BLaER1 treated with 17β-estradiol and CSF1 and Interleukin-3, amounts not matched to agents 10 nM and 100 nM (cell line): ENCODE results near the gene CGB2.
"Not testable (repeated sequence)": the region's sequence is repeated elsewhere in the genome, so short reads cannot be mapped to it uniquely, and the experiment has no call there.

Experiments used
- H3K27ac ChIP-seq, 11 experiments: shearing (Covaris generic); formaldehyde crosslinking; 2 replicates each; pipeline ENCODE4 v1.8.1; 2022
- H3K27me3 ChIP-seq, 11 experiments: shearing (Covaris generic); formaldehyde crosslinking; 2 replicates each; pipeline ENCODE4 v1.8.1; 2022
- H3K36me3 ChIP-seq, 11 experiments: shearing (Covaris generic); formaldehyde crosslinking; 2 replicates each; pipeline ENCODE4 v1.8.1; 2022
- H3K4me1 ChIP-seq, 10 experiments: shearing (Covaris generic); formaldehyde crosslinking; 2 replicates each; pipeline ENCODE4 v1.8.1; 2022
- H3K4me2 ChIP-seq, 11 experiments: shearing (Covaris generic); formaldehyde crosslinking; 2 replicates each; pipeline ENCODE4 v1.8.1; 2022
- H3K4me3 ChIP-seq, 10 experiments: shearing (Covaris generic); formaldehyde crosslinking; 2 replicates each; pipeline ENCODE4 v1.8.1; 2022
- H3K9ac ChIP-seq, 11 experiments: shearing (Covaris generic); formaldehyde crosslinking; 2 replicates each; pipeline ENCODE4 v1.8.1; 2022
- H3K9me3 ChIP-seq, 11 experiments: shearing (Covaris generic); formaldehyde crosslinking; replicated peaks in 1 of 11; 2 replicates each; pipeline ENCODE4 v1.8.1; 2022
- H4K20me1 ChIP-seq, 11 experiments: shearing (Covaris generic); formaldehyde crosslinking; 2 replicates each; pipeline ENCODE4 v1.8.1; 2022
- Cebpa-rat ChIP-seq, 11 experiments: shearing (Covaris generic); IDR thresholded peaks; 2 replicates each; pipeline ENCODE4 v1.8.1; 2022

The CGB2 gene

GRCh38 chr19:49031642-49032301 lies at the start of gene CGB2:
CGB2 (plus strand) TSS chr19:49031890; CDS start chr19:49032096, 206 bp downstream.
- not testable (repeated sequence) for H3K4me3 ChIP-seq, H4K20me1 ChIP-seq, H3K36me3 ChIP-seq, H3K4me2 ChIP-seq, H3K4me1 ChIP-seq, H3K9me3 ChIP-seq, H3K27ac ChIP-seq, H3K27me3 ChIP-seq, H3K9ac ChIP-seq

GRCh38 chr19:48982280-48982679 lies 49.4 kb upstream of the CGB2 start:
- Histone ChIP-seq H3K36me3 (peaks cover 75 to 99% (median 90%) of the 10 kb centered on the region in 11 experiments), H3K4me1 (peaks cover 30 to 43% (median 34%) of the 10 kb centered on the region in 10 experiments), H4K20me1 (peaks cover 0 to 55% (median 14%) of the 10 kb centered on the region in 11 experiments; a peak in 11 of 22 replicates), H3K9me3 (no peaks in the 10 kb centered on the region), H3K4me3 (no peak overlapping the region), H3K27ac (peak overlapping the region in 1 of 11 experiments; percentile 7; a peak in 1 of 22 replicates), H3K9ac (no peak overlapping the region), H3K27me3 (no peaks in the 10 kb centered on the region), H3K4me2 (no peak overlapping the region)
- TF ChIP-seq Cebpa-rat (IDR thresholded peaks at IDR 0.05), result no peak

- Histone ChIP-seq H3K27me3 (no peaks in the 10 kb centered on the region), H3K9me3 (no peaks in the 10 kb centered on the region), H3K9ac (no peak overlapping the region), H3K36me3 (peaks cover 79 to 100% (median 95%) of the 10 kb centered on the region in 11 experiments), H3K4me2 (no peak overlapping the region), H4K20me1 (peaks cover 0 to 78% (median 36%) of the 10 kb centered on the region in 11 experiments; a peak in 15 of 22 replicates), H3K4me1 (peaks cover 18 to 35% (median 27%) of the 10 kb centered on the region in 10 experiments), H3K4me3 (no peak overlapping the region), H3K27ac (peak overlapping the region in 1 of 11 experiments; percentile 20; a peak in 1 of 22 replicates)
- TF ChIP-seq Cebpa-rat (IDR thresholded peaks at IDR 0.05), result no peak
Observed at GRCh38 chr19:48985711-48986110, 46.0 kb upstream of the CGB2 start.

DNA sequence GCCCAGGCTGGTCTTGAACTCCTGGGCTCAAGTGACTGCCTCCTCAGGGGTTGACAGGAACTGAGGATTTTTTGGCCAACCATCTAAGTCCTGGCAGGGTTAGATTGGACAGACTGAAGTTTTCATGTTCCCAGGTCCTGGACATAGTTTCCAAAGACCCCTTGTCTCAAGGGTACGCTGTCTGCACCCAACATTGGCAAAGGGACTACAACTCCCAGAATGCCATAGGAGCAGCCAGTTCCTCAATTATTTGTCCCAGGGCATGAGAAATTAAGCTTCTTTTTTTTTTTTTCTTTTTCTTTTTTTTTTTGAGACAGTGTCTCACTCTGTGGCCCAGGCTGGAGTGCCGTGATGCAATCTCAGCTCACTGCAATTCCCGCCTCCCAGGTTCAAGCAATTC lies 45.5 kb upstream of the CGB2 start:
- Histone ChIP-seq H3K36me3 (peaks cover 74 to 100% (median 90%) of the 10 kb centered on the region in 11 experiments), H4K20me1 (peaks cover 0 to 81% (median 41%) of the 10 kb centered on the region in 11 experiments; a peak in 16 of 22 replicates), H3K27me3 (no peaks in the 10 kb centered on the region), H3K4me1 (peaks cover 23 to 35% (median 30%) of the 10 kb centered on the region in 10 experiments), H3K27ac (peak overlapping the region in 1 of 11 experiments; percentile 20; a peak in 1 of 22 replicates), H3K9ac (no peak overlapping the region), H3K4me3 (no peak overlapping the region), H3K9me3 (no peaks in the 10 kb centered on the region), H3K4me2 (no peak overlapping the region)
- no peak for TF ChIP-seq Cebpa-rat (IDR thresholded peaks at IDR 0.05)

- no peak overlapping the region for H3K4me2 ChIP-seq
Observed at GRCh38 chr19:48987323-48987722, 44.4 kb upstream of the CGB2 start.

DNA sequence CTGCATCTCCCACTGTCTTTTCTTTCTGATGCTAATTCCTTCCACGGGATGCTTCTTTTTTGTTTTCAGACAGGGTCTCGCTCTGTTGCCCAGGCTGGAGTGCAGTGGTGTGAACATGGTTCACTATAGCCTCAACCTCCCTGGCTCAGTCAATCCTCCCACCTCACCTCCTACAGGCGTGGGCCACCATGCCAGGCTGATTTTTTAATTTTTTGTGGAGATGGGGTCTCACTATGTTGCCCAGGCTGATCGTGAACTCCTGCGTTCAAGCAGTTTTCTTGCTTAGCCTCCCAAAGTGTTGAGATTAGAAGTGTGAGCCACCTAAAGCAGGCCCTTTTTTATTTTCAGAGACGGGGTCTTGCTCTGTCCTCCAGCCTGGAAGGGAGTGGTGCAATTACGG lies 43.4 kb upstream of the CGB2 start:
- Histone ChIP-seq H3K27ac (peak overlapping the region in 3 of 11 experiments; percentile 9 to 93 (median 89); a peak in 2 of 22 replicates), H4K20me1 (peaks cover 7 to 82% (median 51%) of the 10 kb centered on the region in 11 experiments; a peak in 18 of 22 replicates), H3K4me1 (peaks cover 31 to 43% (median 39%) of the 10 kb centered on the region in 10 experiments), H3K9me3 (no peaks in the 10 kb centered on the region), H3K4me2 (peak overlapping the region in 5 of 11 experiments; percentile 95 to 100 (median 99); a peak in 9 of 22 replicates), H3K27me3 (no peaks in the 10 kb centered on the region), H3K4me3 (no peak overlapping the region), H3K9ac (peak overlapping the region in 7 of 11 experiments; percentile 4 to 95 (median 21); a peak in 6 of 22 replicates), H3K36me3 (peaks cover 54 to 80% (median 69%) of the 10 kb centered on the region in 11 experiments)
- TF ChIP-seq Cebpa-rat (IDR thresholded peaks at IDR 0.05), result no peak

More at GRCh38 chr19:48987323-48987722, 44.4 kb upstream of the CGB2 start:
- peaks cover 7 to 87% (median 51%) of the 10 kb centered on the region in 11 experiments; a peak in 18 of 22 replicates for H4K20me1 ChIP-seq
- no peaks in the 10 kb centered on the region for H3K9me3 ChIP-seq
- TF ChIP-seq Cebpa-rat (IDR thresholded peaks at IDR 0.05), result no peak
- 0 out of 22 replicates have a peak overlapping the region, but pooled peaks of 1 of the 11 experiments have one; percentile 11 for H3K9ac ChIP-seq
- peaks cover 31 to 43% (median 39%) of the 10 kb centered on the region in 10 experiments for H3K4me1 ChIP-seq
- H3K27me3 ChIP-seq, result no peaks in the 10 kb centered on the region
- no peak overlapping the region for H3K27ac ChIP-seq
- peaks cover 63 to 90% (median 79%) of the 10 kb centered on the region in 11 experiments for H3K36me3 ChIP-seq
- H3K4me3 ChIP-seq, result no peak overlapping the region

- H3K4me2 ChIP-seq, result peak overlapping the region in 8 of 11 experiments; percentile 95 to 100 (median 98); a peak in 17 of 22 replicates
- peaks cover 7 to 77% (median 51%) of the 10 kb centered on the region in 11 experiments; a peak in 18 of 22 replicates for H4K20me1 ChIP-seq
- H3K36me3 ChIP-seq, result peaks cover 48 to 74% (median 65%) of the 10 kb centered on the region in 11 experiments
- peak overlapping the region in 8 of 11 experiments; percentile 18 to 95 (median 92); a peak in 10 of 22 replicates for H3K9ac ChIP-seq
- peaks cover 31 to 43% (median 39%) of the 10 kb centered on the region in 10 experiments for H3K4me1 ChIP-seq
- H3K27ac ChIP-seq, result peak overlapping the region in 5 of 11 experiments; percentile 64 to 95 (median 91); a peak in 8 of 22 replicates
- no peaks in the 10 kb centered on the region for H3K9me3 ChIP-seq
- no peak for TF ChIP-seq Cebpa-rat (IDR thresholded peaks at IDR 0.05)
- H3K27me3 ChIP-seq, result no peaks in the 10 kb centered on the region
- H3K4me3 ChIP-seq, result no peak overlapping the region; a peak in 1 of 20 replicates
Observed at GRCh38 chr19:48988860-48989259, 42.8 kb upstream of the CGB2 start.

- Histone ChIP-seq H3K27ac (peak overlapping the region in 10 of 11 experiments; percentile 22 to 95 (median 76); a peak in 17 of 22 replicates), H3K36me3 (peaks cover 39 to 65% (median 56%) of the 10 kb centered on the region in 11 experiments), H3K9me3 (no peaks in the 10 kb centered on the region), H3K4me2 (peak overlapping the region; percentile 95 to 100 (median 99)), H3K27me3 (no peaks in the 10 kb centered on the region), H3K4me1 (peaks cover 39 to 51% (median 45%) of the 10 kb centered on the region in 10 experiments), H3K4me3 (peak overlapping the region; percentile 5 to 91 (median 64); a peak in 11 of 20 replicates), H4K20me1 (peaks cover 7 to 80% (median 54%) of the 10 kb centered on the region in 11 experiments; a peak in 18 of 22 replicates), H3K9ac (peak overlapping the region; percentile 33 to 98 (median 92); a peak in 21 of 22 replicates)
- no peak for TF ChIP-seq Cebpa-rat (IDR thresholded peaks at IDR 0.05)
Observed at GRCh38 chr19:48989701-48990291, 41.9 kb upstream of the CGB2 start.
